HEK293 (cell line): ENCODE measurements around the gene FOXN3.

Experiments used
- BCL6B ChIP-seq: fragments of 450-650 bp; formaldehyde crosslinking; IDR thresholded peaks from 2 replicates; pipeline ENCODE4 v1.5.1; 2017; ENCODE audit warnings: missing biosample characterization, missing genetic modification characterization
- KLF16 ChIP-seq: fragments of 450-650 bp; formaldehyde crosslinking; IDR thresholded peaks from 2 replicates; pipeline ENCODE4 v1.5.1; 2017; ENCODE audit warnings: missing biosample characterization, missing genetic modification characterization
- TF ChIP-seq, protein P1 (sequence below): fragments of 450-650 bp; formaldehyde crosslinking; IDR thresholded peaks from 2 replicates; pipeline ENCODE4 v1.5.1; 2016; ENCODE audit warnings: missing biosample characterization, missing genetic modification characterization
- TF ChIP-seq, protein P2 (sequence below): fragments of 450-650 bp; formaldehyde crosslinking; IDR thresholded peaks from 2 replicates; pipeline ENCODE4 v1.5.1; 2016; ENCODE audit warnings: missing biosample characterization, missing genetic modification characterization

DNA sequence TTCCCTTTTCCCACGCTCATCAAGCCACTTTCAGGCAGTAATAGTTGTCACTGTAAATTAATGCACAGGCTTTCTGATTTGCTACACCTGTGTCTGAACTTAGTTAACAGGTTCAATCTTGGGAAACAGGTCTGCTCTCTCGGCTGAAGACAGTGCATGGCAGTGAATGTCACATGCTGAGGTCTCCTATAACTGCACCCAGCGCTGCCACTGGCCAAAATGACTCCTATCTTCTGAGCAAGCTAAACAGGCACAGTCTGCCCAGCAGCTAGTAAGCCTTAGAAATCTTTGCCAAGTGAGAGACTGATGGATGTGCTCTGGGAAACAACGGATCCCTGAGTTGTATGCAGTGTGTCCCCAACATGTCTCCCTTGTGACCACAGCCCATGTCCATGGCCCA is 25.2 kb upstream of the FOXN3 start:
- TF ChIP-seq, protein P1, sequence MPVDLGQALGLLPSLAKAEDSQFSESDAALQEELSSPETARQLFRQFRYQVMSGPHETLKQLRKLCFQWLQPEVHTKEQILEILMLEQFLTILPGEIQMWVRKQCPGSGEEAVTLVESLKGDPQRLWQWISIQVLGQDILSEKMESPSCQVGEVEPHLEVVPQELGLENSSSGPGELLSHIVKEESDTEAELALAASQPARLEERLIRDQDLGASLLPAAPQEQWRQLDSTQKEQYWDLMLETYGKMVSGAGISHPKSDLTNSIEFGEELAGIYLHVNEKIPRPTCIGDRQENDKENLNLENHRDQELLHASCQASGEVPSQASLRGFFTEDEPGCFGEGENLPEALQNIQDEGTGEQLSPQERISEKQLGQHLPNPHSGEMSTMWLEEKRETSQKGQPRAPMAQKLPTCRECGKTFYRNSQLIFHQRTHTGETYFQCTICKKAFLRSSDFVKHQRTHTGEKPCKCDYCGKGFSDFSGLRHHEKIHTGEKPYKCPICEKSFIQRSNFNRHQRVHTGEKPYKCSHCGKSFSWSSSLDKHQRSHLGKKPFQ (tag by site-specific recombination): no peak
- TF ChIP-seq KLF16 (tag by site-specific recombination) (no peak), BCL6B (tag by site-specific recombination) (no peak)
- TF ChIP-seq, protein P2, sequence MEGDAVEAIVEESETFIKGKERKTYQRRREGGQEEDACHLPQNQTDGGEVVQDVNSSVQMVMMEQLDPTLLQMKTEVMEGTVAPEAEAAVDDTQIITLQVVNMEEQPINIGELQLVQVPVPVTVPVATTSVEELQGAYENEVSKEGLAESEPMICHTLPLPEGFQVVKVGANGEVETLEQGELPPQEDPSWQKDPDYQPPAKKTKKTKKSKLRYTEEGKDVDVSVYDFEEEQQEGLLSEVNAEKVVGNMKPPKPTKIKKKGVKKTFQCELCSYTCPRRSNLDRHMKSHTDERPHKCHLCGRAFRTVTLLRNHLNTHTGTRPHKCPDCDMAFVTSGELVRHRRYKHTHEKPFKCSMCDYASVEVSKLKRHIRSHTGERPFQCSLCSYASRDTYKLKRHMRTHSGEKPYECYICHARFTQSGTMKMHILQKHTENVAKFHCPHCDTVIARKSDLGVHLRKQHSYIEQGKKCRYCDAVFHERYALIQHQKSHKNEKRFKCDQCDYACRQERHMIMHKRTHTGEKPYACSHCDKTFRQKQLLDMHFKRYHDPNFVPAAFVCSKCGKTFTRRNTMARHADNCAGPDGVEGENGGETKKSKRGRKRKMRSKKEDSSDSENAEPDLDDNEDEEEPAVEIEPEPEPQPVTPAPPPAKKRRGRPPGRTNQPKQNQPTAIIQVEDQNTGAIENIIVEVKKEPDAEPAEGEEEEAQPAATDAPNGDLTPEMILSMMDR (tag by site-specific recombination): no peak
